Activated CD8-positive, alpha-beta memory T cell treated with anti-CD3 and anti-CD28 coated beads for 36 hours (primary cell): ENCODE results near the gene ALDH4A1. TPM values are rescaled to one million over a fixed set of nuclear protein-coding genes. Genes with fewer than 3 reads are reported as not detected.
"Not testable (repeated sequence)": the region's sequence is repeated elsewhere in the genome, so short reads cannot be mapped to it uniquely, and the experiment has no call there.

ENCODE experiments used
- CTCF ChIA-PET: fragments of 350-600 bp; sonication (Branson Sonifier 250); formaldehyde crosslinking; loops from one replicate; lab custom pipeline; 2021; ENCODE audit warnings: antibody characterized with exemption; lab: Charles Lee
- POLR2A ChIA-PET: fragments of 350-600 bp; sonication (Branson Sonifier 250); formaldehyde crosslinking; loops from one replicate; lab custom pipeline; 2021; ENCODE audit warnings: antibody characterized with exemption; lab: Charles Lee
- total RNA-seq, 2 experiments: library from RNA; stranded (reverse); gene quantifications; one replicate each; pipeline ENCODE4 v1.2.3, GENCODE V29; 2021

Gene ALDH4A1
- total RNA-seq, 2 experiments from 2014 or later = 7.9 to 9.0 TPM

GRCh38 chr1:18854331-18855025 is 47.9 kb downstream of the ALDH4A1 start:
- ChIA-PET CTCF (no interaction called here), POLR2A (no interaction called here)

- CTCF ChIA-PET = no interaction called here
- POLR2A ChIA-PET = no interaction called here
Observed at GRCh38 chr1:18852501-18852900, 49.9 kb downstream of the ALDH4A1 start.

GRCh38 chr1:18849261-18849711 is 53.1 kb downstream of the ALDH4A1 start:
- ChIA-PET POLR2A (no interaction called here), CTCF (interaction anchor here (0.7 kb wide), 1 partner anchor 252 kb away, joined by 3 read pairs; no protein-coding TSS in a partner anchor)

GRCh38 chr1:18847723-18848122 is 54.6 kb downstream of the ALDH4A1 start:
- POLR2A ChIA-PET, CTCF ChIA-PET: not testable (repeated sequence)

GRCh38 chr1:18840145-18840544 is 62.2 kb downstream of the ALDH4A1 start:
- CTCF ChIA-PET = no interaction called here
- POLR2A ChIA-PET = no interaction called here

GRCh38 chr1:18836654-18837053 is 65.7 kb downstream of the ALDH4A1 start:
- ChIA-PET POLR2A (no interaction called here), CTCF (no interaction called here)

- POLR2A ChIA-PET, CTCF ChIA-PET: not testable (repeated sequence)
Observed at GRCh38 chr1:18832319-18832718, 70.0 kb downstream of the ALDH4A1 start.

- CTCF ChIA-PET = no interaction called here
- POLR2A ChIA-PET = no interaction called here
Observed at GRCh38 chr1:18831656-18832055, 70.7 kb downstream of the ALDH4A1 start.

GRCh38 chr1:18830596-18830995 is 71.8 kb downstream of the ALDH4A1 start:
- ChIA-PET CTCF (interaction anchor here (0.7 kb wide), 1 partner anchor 166 kb away, joined by 3 read pairs; no protein-coding TSS in a partner anchor), POLR2A (no interaction called here)

GRCh38 chr1:18829671-18830070 is 72.7 kb downstream of the ALDH4A1 start:
- ChIA-PET CTCF (interaction anchor here (1.3 kb wide), 1 partner anchor 9 kb away, joined by 3 read pairs; no protein-coding TSS in a partner anchor), POLR2A (no interaction called here)

- CTCF ChIA-PET = no interaction called here
Observed at GRCh38 chr1:18828224-18828623, 74.1 kb downstream of the ALDH4A1 start.

GRCh38 chr1:18823438-18823837 is 78.9 kb downstream of the ALDH4A1 start:
- CTCF ChIA-PET = interaction anchor here (0.7 kb wide), 1 partner anchor 226 kb away, joined by 3 read pairs; no protein-coding TSS in a partner anchor
- POLR2A ChIA-PET = no interaction called here

More at GRCh38 chr1:18828224-18828623, 74.1 kb downstream of the ALDH4A1 start:
- POLR2A ChIA-PET = no interaction called here

Other genes starting within 250 kb of the ALDH4A1 start
- gene TAS1R2, start 42.9 kb downstream of the ALDH4A1 start, total RNA-seq = not detected
- gene IFFO2, start 54.1 kb upstream of the ALDH4A1 start, total RNA-seq = 10 to 100 TPM; 20.5 to 25.5 TPM